DMS53 (cell line): Measurements from ENCODE around the gene TUSC2.
"Not testable (repeated sequence)": the region's sequence is repeated elsewhere in the genome, so short reads cannot be mapped to it uniquely, and the experiment has no call there.

ENCODE experiments used
- DNase-seq: peaks from one replicate; lab custom pipeline; 2025; lab: John Stamatoyannopoulos, UW

TUSC2 gene

DNA sequence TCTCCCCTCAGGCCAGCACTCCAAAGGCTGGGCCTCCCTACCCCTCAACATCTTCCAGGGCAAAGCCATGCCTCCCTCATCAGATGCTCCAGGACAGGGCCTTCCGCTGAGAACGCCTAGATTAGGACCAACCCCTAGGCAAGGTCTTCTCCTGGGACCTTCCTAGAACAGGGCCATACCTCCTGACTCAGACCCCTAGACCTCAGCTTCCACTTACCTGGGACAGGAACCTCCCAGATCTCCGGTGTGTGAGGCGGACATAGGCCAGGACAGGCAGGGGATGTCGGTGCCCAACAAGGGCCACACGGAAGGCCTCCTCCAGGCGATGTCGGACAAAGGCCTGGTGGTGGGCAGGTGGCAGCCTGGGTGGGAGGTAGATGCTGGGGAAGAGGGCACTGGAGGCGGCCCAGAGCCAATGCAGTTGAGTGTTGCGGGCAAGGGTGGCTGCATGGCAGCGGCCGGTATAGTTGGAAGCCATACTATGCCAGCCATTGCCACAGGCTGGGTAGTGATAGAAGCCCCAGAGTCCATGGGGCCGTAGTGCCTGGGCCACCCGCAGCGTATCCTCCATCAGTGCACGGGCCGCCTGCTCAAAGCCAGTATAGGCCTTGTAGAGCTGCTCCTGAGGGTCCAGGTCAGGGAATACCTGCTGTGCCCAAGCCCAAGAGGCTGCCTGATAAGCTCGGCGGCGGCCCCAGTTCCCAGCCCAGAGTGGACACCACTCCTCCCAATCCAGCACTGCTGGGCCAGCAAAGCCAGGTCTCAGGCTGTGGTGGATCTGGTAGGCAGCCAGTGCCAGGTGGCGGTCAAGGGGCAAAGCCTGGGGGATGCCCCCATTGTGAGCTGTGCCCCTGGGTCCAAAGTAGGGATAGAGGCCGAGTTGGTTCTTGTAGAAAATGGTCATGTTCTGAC lies 33.3 kb downstream of the TUSC2 start:
- no peak for DNase-seq

DNA sequence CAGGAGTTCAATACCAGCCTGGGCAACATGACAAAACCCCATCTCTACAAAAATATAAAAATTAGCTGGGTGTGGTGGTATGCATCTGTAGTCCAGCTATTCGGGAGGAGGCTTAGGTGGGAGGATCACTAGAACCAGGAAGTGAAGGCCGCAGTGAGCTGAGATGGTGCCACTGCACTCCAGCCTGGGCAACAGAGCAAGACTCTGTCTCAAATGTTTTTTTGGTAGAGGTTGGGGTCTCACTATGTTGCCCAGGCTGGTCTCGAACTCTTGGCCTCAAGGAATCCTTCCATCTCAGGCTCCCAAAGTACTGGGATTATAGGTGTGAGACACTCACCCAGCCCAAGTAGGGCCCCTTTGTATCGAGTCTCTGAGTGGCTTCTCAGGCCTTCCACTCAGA lies 33.9 kb downstream of the TUSC2 start:
- DNase-seq: no peak

DNA sequence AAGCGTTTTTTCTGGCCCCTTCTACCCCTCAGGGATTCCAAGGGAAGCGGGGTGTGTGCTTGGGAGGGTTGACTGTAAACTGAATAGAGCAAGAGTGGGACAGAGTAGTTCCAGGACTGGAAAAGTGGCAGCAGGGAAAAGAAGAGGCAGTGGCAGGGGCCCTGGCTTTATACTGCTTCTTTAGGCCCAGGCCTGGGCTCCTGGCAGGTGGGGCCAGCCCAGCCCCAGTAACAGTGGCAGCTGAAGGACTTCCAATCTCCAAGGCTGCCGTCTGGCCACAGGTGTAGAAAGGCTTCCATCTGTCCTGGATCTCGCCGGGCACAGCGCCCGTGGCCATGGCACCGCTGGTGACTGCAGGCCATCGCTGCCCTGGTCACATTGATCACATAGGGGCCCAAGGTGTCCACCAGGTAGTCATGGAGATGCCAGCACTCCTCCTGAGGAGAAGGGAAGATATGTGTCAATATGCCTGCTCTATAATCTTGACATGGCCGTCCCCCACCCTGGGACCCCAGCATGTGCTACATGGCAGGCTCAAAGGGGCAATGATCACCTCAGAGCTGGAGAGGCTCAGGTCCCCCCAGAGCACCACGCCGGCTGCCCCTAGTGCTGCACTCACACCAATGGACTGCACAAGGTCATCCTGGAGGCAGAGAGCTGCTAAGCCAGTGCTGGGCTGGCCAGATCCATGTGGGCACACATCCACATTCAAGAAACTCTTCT lies 34.8 kb downstream of the TUSC2 start:
- no peak for DNase-seq

DNA sequence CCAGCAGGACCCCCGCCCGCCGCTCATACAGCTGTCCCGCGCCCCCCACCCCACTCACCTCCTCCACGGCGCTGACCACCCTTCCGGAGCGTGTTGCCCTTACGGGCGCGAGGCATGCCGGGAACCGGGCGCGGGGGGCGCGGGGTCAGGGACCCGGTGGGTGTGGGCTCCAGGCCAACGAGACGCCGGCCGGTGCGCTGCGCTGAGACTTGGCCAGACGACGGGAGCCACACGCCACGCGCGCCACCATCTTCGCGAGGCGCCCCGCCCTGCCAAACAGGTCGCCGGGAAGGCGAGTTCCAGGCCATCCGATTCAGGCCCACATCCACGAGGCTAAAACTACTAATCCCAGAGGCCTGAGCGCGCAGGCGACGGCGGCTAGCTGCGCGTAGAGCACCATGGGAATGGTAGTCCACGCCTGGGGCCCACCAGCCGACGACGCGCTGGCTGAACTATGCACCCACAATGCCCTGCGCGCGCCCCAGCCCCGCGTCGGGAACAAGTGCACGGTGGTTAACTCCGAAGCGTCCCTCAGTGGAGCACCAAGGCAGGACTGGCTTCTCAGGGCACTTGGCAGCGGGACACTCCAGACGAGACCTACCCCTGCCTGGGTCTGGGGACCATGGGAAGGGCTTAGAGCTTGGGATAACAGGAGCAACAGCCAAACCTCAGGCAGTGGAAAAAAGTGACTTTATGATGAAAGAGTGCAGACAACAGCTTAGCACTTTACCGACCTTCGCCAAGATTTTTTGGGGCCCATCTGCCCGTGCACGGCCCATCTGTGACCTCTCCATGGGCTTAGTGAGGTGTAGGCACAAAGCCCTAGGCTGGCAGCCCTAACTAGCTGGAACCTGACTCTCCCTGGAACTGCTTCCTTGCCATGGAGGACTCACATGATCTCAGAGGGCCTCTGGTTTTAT lies 35.6 kb downstream of the TUSC2 start, which contains the start of gene IFRD2:
Gene IFRD2 (minus strand): TSS at position 271 of the 920 bp plus-strand sequence. CDS start 155 bp downstream, at position 116.
- peak; percentile 94 for DNase-seq

DNA sequence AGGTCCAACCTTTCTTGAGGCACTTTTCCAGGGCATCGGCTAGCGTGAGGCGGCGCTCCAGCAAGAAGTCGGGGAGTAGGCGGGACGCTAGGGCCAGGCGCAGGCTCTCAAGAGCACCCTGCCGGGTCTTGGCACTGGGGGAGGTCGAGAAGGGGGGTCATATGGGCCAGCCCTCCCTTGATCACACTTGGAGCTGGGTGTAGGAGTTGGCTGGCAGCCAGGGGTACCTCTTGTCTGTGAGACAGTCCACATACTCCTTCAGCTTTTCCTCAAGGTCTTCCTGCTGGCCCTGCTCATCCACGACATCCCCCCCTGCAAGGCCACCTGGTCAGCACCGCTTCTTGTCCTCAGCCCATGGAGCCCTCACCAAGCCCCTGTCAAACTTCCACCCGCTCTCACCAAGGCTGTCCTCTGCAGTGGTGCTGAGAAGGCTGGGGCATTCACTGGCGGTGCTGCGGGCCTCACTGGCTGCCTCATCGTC lies 37.8 kb downstream of the TUSC2 start:
- DNase-seq: no peak

DNA sequence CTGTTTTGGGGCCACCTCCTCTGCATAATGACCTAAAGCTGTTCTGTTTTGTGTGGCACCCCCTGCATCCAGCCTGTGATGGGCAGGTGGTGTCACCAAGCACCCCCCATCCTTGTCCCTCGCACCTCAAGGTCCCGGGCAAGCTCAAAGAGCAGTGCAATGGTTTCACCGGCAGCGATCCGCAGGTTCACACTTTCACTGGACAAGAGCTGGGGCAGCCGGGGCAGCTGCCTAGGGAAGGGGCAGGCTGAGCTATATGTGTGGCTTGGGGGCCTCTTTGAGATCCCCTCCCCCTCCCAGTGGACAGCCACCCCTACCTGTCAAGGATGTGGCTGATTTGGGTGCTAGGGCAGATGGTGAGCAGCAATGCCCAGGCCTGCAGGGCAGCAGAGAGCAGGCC lies 38.9 kb downstream of the TUSC2 start:
- DNase-seq: no peak

DNA sequence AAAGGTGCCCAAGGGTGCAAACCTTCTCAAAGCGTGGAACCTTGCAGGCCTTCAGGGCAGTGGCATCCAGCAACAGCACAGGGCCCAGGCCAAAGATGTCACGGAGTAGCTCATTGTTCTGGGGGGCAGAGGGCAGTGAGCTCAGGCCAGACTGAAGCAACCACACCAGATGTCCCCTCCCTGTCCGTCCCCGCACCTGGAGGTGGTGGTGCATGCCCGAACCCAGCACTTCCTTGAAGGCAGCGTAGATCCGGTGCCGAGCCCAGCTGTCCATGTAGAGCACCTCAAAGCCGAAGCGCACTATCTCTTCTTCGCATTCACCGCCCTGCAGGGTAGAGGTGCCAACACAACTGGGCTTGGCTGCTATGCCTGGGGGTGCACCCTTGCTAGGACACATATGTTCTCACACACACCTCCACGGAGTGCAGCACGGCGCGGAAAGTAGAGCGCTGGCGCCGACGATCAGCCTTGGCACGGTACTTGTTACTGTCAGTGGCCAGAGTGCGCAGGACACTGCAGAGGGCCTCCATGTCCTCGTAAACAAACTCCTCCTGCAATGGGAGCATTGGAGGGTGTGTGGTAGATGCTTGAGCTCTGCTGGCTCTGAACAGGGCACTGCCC lies 39.5 kb downstream of the TUSC2 start:
- no peak for DNase-seq

DNA sequence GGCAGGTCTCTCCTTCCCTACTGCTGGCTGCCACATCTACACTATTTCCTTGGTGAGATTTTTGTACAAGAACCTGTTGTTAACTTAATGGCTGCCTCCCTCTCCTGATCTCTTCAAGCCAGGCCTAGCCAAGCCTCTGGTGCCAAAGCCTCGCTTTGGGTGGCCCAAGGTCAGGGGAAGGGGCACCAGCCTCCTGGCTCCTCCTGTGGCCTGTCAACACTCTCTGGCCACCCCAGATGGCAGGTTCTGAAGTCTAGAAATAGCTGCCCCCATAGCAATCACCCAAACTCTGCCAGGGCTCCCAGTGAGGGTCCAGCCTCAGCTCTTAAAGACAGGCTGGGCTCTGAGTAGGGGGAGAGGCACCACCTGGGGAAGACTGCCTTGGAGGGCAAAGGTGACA lies 40.8 kb downstream of the TUSC2 start:
- DNase-seq: no peak

DNA sequence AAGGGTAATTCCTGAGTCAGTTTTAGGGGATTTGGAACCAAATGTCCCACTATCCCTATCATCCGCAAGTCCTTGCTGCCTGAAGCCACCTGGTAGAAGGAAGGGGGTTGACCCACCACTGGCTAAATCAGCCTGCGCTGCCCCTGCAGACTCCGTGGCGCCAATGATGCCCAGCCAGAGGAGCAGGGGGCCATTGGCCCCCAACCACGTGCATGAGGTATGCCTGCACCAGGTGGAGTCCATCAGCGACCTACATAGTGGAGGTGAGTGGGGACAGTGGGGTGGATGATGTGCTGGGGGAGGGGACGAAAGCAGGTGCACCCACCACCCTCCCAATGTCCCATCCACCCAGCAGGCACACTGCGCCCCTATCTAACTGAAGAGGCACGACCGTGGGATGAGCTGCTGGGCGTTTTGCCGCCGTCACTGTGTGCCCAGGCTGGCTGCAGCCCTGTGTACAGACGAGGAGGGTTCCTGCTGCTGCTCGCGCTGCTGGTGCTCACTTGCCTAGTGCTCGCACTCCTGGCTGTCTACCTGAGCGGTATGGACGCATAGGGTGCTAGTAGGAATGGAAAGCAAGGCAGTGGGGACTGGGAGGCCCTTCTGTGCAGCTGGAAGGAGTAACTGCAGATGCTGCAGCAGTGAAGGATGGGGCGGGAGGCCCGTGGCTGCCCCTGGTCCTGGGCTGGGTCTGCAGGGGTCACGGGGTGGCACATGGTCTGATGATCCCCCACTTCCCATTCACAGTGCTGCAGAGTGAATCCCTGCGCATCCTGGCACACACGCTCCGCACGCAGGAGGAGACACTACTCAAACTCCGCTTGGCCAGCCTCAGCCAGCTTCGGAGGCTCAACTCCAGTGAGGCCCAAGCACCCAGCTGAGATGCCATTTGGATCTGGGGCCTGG lies 41.4 kb downstream of the TUSC2 start:
- DNase-seq: no peak

DNA sequence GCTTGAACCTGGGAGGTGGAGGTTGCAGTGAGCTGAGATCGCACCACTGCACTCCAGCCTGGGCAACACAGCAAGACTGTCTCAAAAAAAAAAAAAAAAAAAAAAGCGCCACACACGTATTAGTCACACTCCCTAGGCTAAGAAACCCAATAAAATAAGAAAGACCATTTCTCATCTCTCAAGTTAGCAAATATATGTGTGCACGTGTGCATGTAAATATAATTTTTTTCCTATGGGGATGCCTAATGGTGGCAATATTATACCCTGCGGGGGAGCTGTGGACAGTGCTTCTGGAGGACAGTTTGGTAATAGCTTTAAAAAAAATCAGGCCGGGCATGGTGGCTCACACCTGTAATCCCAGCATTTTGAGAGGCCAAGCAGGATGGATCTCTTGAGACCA lies 43.9 kb downstream of the TUSC2 start:
- not testable (repeated sequence) for DNase-seq

DNA sequence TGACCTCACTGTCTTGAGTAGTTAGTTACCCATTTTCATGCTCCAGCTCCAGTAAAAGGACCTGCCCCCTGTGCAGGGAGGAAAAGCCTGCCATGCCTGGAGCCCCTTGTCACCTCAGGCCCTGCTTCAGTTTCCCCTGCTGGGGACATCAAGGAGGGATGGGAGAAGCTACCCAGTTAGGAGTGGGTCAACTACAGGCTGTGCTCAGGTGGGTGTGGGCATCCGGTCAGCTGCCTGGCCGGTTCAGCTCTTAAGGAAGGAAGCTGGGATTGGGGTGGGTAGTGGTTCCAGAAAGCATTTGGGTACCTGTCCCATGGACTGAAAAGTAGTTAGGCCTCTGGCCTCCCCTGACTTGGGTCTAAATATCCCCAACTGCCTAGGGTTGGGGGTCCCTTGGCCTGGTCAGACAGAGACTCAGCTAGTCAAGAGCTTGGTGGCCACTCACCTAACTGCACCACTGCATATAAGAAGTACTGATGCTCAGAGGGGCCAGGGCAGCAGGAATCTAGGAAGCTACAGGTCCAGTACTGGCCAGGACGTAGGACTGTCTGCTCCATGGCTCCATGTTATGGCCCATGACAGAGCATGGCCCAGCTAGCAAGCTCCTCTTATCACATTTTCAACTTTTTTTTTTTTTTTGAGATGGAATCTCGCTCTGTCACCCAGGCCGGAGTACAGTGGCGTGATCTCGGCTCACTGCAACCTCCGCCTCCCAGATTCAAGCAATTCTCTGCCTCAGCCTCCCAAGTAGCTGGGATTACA lies 48.6 kb downstream of the TUSC2 start:
- DNase-seq: no peak

DNA sequence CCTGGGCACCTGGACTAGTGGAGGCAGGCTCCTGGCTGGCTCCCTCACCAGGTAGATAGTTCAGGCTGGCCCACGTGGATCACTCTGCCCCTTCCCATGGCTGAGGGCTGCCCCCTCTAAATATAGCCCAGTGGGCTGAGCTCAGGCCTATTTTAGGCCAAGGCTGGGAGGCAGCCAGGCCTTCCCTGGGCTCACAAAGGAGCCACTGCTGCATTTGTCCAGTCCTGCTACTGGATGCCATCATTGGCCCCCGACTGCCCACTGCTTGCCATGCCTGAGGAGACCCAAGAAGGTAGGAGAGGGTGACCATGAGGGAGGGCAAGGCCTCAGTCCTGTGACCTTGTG lies 49.2 kb downstream of the TUSC2 start, which contains the start of gene LSMEM2:
Gene LSMEM2 (plus strand): TSS at position 208 of the 345 bp plus-strand sequence. CDS start 27 bp downstream, at position 235.
- DNase-seq: no peak

DNA sequence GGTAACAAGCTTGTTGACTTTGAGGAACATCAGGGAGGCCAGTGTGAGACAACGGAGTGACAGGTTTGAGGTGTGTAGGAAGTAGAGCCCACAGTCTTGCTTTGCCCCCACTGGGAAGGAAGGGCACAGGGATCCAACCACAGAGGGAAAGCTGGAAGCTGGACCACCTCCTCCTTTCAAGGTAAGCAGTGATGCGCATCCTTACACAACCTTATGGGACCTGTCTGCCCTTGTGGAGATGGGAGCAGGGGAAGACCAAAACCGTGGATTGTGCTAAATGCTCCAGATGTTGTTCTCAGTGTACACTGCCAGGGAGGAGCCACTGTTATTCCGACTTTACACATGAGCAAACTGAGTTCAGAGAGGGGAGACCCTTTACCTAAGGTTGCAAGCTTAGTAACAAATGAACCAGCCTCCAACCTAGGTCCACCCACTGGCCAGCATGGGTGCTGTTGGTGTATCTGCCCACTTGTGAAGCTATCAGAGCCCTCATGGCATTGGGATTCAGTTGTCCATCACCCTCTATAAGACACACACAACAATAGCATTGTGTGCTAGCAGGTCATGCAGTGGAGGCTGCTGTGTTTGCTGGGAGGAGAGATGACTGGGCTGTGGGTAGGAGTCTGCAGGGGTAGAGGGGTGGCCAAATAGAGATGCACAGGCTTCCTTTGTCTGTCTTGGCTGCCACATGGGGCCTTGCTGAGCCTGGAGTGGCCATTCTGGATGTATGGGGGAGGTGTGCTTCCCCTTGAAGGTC lies 49.7 kb downstream of the TUSC2 start:
- DNase-seq: no peak

DNA sequence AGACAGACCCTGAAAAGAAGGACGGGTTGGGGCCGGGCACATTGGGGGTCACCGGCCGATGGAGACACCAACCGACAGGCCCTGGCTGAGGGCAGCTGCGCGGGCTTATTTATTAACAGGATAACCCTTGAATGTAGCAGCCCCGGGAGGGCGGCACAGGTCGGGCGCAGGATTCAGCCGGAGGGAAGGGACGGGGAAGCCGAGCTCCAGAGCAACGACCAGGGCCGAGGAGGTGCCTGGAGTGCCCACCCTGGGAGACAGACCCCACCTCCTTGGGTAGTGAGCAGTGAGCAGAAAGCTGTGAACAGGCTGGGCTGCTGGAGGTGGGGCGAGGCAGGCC lies 51.3 kb downstream of the TUSC2 start:
- peak; percentile 59 for DNase-seq

DNA sequence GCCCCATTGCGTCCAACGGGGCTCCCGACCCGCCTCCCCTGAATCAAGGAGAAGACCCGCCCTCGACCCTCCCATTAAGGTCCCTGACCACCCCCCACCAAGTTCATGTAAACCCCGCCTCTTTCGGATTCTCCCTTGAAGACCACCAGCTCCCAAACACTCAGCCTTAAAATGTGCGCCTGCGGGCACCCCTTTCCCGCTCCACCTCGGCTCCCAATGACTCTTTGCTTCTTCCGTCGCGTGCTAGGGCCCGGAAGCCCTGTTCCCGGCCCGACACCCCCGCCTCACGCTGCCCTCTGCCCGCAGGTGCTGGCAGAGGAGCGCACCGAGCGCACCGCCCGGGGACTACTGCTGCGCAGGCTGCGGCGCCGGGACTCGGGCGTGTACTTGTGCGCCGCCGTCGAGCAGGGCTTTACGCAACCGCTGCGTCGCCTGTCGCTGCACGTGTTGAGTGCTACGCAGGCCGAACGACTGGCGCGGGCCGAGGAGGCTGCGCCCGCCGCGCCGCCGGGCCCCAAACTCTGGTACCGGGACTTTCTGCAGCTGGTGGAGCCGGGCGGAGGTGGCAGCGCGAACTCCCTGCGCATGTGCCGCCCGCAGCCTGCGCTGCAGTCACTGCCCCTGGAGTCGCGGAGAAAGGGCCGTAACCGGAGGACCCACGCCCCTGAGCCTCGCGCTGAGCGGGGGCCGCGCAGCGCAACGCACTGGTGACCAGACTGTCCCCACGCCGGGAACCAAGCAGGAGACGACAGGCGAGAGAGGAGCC lies 51.8 kb downstream of the TUSC2 start:
- peak; percentile 75 for DNase-seq

DNA sequence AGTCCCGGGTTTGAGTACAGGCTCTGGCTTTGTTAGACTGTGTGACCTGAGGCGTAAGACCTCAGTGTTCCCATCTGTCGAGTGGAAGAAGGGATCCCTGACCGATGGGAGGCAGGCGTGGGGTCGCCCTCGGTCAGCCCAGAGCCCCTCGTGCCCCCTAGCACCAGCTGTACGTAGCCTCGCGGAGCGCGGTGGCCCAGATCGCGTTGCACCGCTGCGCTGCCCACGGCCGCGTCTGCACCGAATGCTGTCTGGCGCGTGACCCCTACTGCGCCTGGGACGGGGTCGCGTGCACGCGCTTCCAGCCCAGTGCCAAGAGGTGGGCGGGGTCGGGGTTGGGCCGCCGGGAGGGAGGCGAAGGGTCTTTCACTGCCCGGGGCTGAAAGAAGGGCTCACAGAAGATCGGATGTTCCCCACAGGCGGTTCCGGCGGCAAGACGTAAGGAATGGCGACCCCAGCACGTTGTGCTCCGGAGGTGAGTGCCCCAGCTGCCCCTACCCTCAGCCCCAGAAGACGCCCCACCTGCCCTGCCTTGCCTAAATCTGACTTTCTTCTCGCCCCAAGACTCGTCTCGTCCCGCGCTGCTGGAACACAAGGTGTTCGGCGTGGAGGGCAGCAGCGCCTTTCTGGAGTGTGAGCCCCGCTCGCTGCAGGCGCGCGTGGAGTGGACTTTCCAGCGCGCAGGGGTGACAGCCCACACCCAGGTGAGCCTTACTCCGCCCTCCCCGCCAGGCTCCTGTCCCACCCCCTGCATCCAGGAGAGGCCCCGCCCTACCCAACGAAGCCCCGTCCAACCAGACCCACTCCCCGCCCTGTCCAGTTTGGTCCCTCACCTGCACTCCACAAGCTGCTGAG lies 52.7 kb downstream of the TUSC2 start:
- DNase-seq: no peak
